OCI-LY1 (cell line): Measurements from ENCODE around the gene MGAT4C.

Experiments used
- CTCF ChIP-seq: fragments of 200-600 bp; sonication (generic), shearing (Covaris generic); IDR thresholded peaks from 2 replicates; pipeline ENCODE4 v1.5.1; 2017; ENCODE audit warnings: mild to moderate bottlenecking, antibody characterized with exemption, low read length, moderate library complexity, mixed read lengths
- EZH2 ChIP-seq: fragments of 200-600 bp; sonication (generic), shearing (Covaris generic); IDR thresholded peaks from 2 replicates; pipeline ENCODE4 v1.8.0; 2017; ENCODE audit warnings: borderline replicate concordance, mixed run types, mild to moderate bottlenecking, antibody characterized with exemption, low read length, moderate library complexity, mixed read lengths

GRCh38 chr12:86139671-86140070 lies 116.5 kb downstream of the MGAT4C start:
- TF ChIP-seq CTCF (no peak), EZH2 (no peak)
